ENCODE data around the gene MRTFA. TPM values are rescaled to one million over a fixed set of nuclear protein-coding genes. Genes with fewer than 3 reads are reported as not detected.

MRTFA gene
- total RNA-seq, 2 donors from 2014 or later = 71.8 to 129 TPM

DNA sequence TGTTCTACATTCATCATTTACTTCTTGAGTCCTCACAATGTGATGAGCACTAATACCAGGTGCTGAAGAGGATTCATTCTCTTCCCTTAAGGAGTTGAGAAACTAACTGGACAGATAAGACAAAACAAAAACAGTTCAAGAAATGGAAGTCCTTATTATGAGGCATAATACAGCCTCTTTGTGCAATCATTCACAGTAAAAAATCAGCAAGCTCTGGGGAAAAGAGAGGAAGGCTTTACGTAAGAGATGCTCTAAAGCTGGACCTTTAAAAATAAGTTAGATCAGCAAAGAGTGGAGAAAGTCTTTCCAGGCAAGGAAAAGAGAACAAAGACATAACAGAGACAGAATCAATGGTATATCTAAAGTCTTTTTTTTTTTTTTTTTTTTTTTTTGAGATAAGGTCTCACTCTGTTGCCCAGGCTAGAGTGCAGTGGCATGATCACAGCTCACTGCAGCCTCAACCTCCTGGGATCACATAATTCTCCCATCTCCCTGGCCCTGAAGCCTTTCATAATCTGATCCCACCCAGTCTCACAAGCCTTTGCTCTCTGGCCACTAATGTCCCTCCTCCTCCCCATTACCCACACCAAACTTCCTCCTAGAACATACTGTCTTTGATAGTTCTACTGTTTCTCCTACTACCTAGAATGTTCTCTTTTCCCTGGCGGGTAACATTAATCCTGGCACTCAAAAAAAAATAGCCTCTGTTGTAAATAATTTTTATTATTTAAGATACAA, 40.9 kb downstream of the MRTFA start:
- Histone ChIP-seq H3K9me3 (no peaks in the 10 kb centered on the region), H3K27me3 (replicated peaks; ENCODE audit: insufficient read depth) (no peaks in the 10 kb centered on the region), H3K4me1 (ENCODE audit: control insufficient read depth in 1 of 2, low read depth in 2 of 2) (peaks cover 22 to 49% of the 10 kb centered on the region in 2 donors), H3K4me3 (no peak overlapping the region), H3K36me3 (no peaks in the 10 kb centered on the region), H3K27ac (no peak overlapping the region)
- TF ChIP-seq, protein P1, sequence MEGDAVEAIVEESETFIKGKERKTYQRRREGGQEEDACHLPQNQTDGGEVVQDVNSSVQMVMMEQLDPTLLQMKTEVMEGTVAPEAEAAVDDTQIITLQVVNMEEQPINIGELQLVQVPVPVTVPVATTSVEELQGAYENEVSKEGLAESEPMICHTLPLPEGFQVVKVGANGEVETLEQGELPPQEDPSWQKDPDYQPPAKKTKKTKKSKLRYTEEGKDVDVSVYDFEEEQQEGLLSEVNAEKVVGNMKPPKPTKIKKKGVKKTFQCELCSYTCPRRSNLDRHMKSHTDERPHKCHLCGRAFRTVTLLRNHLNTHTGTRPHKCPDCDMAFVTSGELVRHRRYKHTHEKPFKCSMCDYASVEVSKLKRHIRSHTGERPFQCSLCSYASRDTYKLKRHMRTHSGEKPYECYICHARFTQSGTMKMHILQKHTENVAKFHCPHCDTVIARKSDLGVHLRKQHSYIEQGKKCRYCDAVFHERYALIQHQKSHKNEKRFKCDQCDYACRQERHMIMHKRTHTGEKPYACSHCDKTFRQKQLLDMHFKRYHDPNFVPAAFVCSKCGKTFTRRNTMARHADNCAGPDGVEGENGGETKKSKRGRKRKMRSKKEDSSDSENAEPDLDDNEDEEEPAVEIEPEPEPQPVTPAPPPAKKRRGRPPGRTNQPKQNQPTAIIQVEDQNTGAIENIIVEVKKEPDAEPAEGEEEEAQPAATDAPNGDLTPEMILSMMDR (IDR thresholded peaks at IDR 0.05) = no peak
- ATAC-seq (ENCODE audit: insufficient number of reproducible peaks, low FRiP score, low read depth) (no peak), DNase-seq (ENCODE audit: low spot score) (no peak)

DNA sequence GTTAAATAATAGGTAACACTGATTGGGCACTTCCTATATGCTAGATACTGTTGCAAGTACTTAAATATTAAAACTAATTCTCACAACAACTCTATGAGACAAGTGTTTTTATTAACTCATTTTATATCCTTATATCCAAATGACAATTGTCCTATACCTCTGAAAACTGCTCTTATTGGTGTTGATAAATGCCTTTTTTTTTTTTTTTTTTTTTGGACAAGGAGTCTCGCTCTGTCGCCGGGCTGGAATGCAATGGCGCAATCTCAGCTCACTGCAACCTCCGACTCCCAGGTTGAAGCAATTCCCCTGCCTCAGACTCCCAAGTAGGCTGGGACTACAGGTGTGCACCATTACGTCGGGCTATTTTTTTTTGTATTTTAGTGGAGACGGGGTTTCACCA, 41.6 kb downstream of the MRTFA start:
- Histone ChIP-seq H3K9me3 (no peaks in the 10 kb centered on the region), H3K27ac (no peak overlapping the region), H3K27me3 (replicated peaks; ENCODE audit: insufficient read depth) (no peaks in the 10 kb centered on the region), H3K36me3 (no peaks in the 10 kb centered on the region), H3K4me3 (no peak overlapping the region), H3K4me1 (ENCODE audit: control insufficient read depth in 1 of 2, low read depth in 2 of 2) (peaks cover 20 to 42% of the 10 kb centered on the region in 2 donors)
- no peak for ATAC-seq (ENCODE audit: insufficient number of reproducible peaks, low FRiP score, low read depth)
- no peak for DNase-seq (ENCODE audit: low spot score)
- TF ChIP-seq, protein P1 (IDR thresholded peaks at IDR 0.05) = no peak

DNA sequence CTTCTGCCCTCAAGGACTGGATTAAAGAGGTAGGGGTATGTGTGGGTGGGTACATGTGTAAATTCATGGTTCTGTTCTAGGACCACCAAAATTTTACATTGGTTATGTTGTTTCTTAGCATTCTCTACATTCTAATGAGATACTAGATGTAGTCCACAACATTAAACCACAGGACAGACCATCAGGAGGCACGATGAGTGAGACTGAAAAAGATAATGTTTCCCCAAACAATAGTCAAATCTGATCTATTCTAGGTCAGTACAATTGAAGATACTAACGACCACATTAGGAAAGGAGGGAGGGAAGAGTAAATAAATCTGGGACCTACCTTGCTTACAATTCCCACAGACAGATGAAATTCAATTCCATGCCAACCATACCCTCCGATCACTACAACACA, 42.2 kb downstream of the MRTFA start:
- H3K36me3 ChIP-seq = no peaks in the 10 kb centered on the region
- H3K9me3 ChIP-seq = no peaks in the 10 kb centered on the region
- no peak for ATAC-seq (ENCODE audit: insufficient number of reproducible peaks, low FRiP score, low read depth)
- H3K4me3 ChIP-seq = no peak overlapping the region
- no peak for DNase-seq (ENCODE audit: low spot score)
- no peak overlapping the region for H3K27ac ChIP-seq
- TF ChIP-seq, protein P1 (IDR thresholded peaks at IDR 0.05) = no peak
- no peaks in the 10 kb centered on the region for H3K27me3 ChIP-seq (replicated peaks; ENCODE audit: insufficient read depth)
- H3K4me1 ChIP-seq (ENCODE audit: control insufficient read depth in 1 of 2, low read depth in 2 of 2) = peaks cover 20 to 39% of the 10 kb centered on the region in 2 donors

DNA sequence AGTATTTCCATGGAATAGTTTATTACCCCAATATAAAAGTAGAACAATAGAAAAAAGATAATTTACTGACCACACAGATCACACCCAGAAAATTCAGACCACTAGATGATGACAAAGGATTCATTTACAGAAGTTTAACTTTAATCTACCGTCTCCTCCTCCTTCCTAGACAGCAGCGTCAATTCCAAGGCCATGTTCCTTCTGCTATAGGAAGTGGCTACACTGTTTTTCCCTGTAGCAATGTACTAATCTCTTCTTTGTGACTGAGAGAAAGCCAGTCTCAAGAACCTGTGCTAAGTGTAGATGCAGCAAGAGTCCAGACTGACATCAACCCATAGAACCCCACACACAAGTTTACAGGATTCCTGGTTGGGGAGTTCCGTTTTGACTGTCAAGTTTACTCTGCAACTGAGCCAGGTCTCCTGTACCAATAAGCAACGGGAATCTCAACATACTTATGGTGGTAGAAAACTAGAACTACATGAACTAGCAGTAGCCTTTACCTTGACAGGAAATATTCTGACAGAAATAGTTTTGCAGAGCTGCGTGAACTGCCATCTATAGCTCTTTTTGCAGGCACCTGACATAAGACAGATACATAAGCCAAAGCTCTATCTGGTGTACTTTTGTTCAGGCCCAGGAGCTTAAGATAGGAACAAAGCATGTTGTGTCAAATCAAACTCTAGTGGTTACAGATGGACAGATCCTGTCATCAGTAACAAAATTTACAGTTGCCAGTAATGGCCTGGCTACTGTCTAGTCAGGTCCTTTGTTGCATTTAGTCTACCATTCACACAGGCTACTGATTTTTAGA, 42.9 kb downstream of the MRTFA start:
- H3K36me3 ChIP-seq = no peaks in the 10 kb centered on the region
- H3K27me3 ChIP-seq (replicated peaks; ENCODE audit: insufficient read depth) = no peaks in the 10 kb centered on the region
- H3K4me3 ChIP-seq = no peak overlapping the region
- peaks cover 20 to 38% of the 10 kb centered on the region in 2 donors for H3K4me1 ChIP-seq (ENCODE audit: control insufficient read depth in 1 of 2, low read depth in 2 of 2)
- H3K9me3 ChIP-seq = no peaks in the 10 kb centered on the region
- TF ChIP-seq, protein P1 (IDR thresholded peaks at IDR 0.05) = no peak
- DNase-seq (ENCODE audit: low spot score) (no peak), ATAC-seq (ENCODE audit: insufficient number of reproducible peaks, low FRiP score, low read depth) (no peak)
- H3K27ac ChIP-seq = no peak overlapping the region

DNA sequence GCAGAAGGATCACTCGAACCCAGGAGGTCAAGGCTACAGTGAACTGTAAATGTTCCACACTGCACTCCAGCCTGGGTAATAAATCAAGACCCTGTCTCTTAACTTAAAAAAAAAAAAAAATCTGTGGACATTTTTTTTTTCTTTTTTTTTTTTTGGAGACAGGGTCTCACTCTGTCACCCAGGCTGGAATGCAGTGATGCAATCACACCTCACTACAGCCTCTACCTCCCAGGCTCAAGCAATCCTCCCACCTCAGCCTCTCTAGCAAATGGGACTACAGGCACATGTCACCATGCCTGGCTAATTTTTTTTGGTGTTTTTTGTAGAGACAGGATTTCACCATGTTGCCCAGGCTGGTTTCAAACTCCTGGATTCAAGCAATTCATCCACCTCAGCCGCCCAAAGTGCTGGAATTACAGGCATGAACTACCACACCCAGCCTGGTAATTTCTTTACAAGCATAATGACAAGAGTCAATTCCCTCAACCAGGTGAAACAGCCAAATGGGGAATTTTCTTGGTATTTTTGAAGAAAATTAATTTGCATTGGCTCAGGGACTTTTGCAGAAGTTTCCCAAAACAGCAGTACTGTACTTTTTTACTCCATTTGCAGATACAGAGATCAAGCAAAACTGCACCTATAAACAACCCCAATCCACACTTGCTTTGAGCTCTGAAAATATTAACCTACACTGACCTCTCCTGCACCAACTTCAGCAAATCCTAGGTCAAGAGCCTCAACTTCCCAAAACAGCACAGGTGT, 44.0 kb downstream of the MRTFA start:
- peaks cover 17 to 27% of the 10 kb centered on the region in 2 donors for H3K4me1 ChIP-seq (ENCODE audit: control insufficient read depth in 1 of 2, low read depth in 2 of 2)
- no peak overlapping the region for H3K27ac ChIP-seq
- TF ChIP-seq, protein P1 (IDR thresholded peaks at IDR 0.05) = no peak
- ATAC-seq (ENCODE audit: insufficient number of reproducible peaks, low FRiP score, low read depth) = no peak
- no peak overlapping the region for H3K4me3 ChIP-seq
- DNase-seq (ENCODE audit: low spot score) = no peak
- no peaks in the 10 kb centered on the region for H3K9me3 ChIP-seq
- H3K36me3 ChIP-seq = no peaks in the 10 kb centered on the region
- no peaks in the 10 kb centered on the region for H3K27me3 ChIP-seq (replicated peaks; ENCODE audit: insufficient read depth)

Measured in thoracic aorta (tissue), 2 donors.